SK-N-DZ (cell line): ENCODE results near the gene NOVA2.
A peak's percentile ranks its signal among the peaks of the same experiment; 100 is the strongest.
"Not testable (repeated sequence)": the region's sequence is repeated elsewhere in the genome, so short reads cannot be mapped to it uniquely, and the experiment has no call there.

ENCODE experiments used
- DNase-seq: peaks from one replicate; pipeline ENCODE4 v3.0.0-alpha.2; 2015; ENCODE audit warnings: low spot score
- small RNA-seq, 2 experiments: library from RNA; depleted of rRNA; stranded (forward); fragments of <200 nt; gene quantifications; one replicate each; pipeline ENCODE3, GENCODE V24; 2014

NOVA2 gene

GRCh38 chr19:45895983-45896599, 77.6 kb downstream of the NOVA2 start:
- not testable (repeated sequence) for DNase-seq

- DNase-seq = no peak
Measured at GRCh38 chr19:45895519-45895972, 78.1 kb downstream of the NOVA2 start.

DNA sequence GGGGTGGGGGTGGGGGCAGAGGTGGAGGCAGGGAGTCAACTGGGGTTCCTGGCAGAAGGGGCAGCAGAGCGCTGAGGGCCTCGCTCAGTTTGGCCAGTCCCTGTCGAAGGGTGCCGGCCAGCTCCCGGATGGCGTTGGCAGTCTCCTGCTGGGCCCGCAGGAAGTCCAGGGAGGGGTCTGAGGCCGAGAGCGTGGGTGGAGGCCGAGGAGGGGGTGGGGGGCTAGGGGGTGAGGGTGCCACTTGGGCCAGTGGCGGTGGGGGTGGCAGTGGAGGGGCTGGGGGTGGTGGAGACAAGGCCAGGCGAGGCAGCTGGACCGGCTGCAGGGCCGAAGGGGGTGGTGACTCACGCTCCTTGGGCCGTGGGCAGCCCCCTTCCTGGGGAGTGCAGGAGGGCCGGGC, 82.8 kb downstream of the NOVA2 start:
- no peak for DNase-seq

DNA sequence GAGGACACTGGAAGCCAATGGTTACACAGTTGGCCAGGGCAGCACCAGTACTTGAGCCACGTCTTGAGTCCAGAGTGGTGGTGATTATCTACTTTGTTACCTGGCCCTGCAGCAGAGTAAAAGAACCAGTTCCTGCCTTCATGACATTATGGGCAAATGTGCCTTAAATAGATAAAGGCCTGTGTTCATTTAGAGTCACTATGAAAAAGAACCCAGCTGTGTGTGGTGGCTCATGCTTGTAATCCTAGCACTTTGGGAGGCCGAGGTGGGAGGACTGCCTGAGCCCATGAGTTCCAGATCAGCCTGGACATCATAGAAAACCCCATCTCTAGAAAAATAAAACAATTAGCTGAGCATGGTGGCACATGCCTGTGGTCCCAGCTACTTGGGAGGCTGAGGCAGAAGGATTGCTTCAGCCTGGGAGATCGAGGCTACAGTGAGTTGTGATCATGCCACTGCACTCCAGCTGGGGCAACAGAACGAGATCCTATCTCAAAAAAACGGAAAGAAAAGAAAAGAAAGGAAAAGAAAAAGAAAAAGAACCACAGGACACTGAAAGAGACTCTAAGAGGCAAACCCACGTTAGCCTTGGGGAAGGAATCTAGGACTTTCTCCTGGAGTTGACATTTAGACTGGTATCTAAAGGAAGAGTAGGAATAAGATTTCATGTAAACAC, 84.3 kb downstream of the NOVA2 start:
- DNase-seq = no peak

DNA sequence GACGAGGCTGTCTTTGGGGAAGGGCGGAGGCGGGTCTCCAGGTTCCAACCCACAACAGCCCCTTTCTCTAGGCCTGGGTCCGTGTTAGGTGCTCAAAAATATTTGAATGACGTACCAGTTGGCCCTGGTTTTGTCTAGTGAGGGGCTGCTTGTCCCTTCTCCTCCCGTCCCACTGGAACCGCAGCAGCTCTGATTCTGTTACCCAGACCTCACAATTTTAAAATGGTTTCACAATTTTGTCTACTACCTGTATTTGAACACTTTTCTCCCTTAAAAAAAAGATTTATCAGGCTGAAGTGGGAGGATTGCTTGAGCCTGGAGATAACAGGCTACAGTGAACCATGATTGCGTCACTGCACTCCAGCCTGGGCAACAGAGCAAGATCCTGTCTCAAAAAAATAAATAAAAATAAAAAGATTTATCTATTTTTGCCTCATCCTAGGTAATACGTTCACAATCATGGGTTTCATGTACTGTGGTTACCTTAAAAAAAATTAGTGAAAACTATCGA, 86.4 kb downstream of the NOVA2 start:
- no peak for DNase-seq

GRCh38 chr19:45886427-45887199, 87.1 kb downstream of the NOVA2 start:
- DNase-seq = peak; percentile 83

DNA sequence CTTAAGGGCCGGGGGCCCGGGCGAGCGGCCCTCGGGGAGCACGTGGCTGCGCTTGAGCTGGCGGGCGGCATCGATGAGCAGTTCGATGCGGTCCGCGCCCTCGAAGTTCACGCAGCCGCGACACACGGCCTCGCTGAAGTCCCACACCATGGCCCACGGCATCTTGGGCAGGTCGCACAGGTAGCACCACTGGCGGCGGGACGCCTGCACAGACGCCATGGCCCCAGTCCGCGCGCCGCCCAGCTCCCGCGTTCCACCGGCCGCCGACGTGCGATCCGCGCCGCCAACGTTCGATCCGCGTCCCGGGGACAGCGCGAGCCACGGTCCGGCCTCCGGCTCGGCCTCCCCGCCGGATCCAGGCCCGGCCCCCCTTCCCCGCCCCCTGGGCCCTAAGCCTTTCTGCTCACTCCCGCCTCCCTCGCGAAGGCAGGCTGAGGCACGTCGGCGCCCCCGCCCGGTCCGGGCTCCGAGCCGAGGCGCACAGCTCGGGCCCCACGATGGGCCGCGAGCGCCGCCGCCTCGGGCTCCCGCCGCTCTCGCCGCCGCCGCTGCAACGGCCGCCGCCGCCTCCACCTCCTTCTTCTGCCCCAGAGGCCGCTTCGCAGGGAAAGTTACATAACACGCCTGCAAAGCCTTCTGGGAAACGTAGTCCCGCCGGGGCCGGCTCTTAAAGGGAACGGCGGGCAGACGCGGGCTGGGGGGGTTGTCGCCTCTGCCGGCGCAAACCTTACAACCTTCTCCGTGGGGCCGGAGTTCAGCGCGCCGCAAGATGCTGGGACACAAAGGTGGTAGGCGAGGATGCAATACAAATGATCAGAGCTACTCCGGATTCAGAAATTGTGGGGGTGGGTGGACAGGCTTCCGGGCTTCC, 87.9 kb downstream of the NOVA2 start, which contains the start of gene IRF2BP1:
TSS of gene IRF2BP1 (minus strand) at position 586 of the 871 bp plus-strand sequence. CDS start at position 219, 367 bp downstream.
- DNase-seq = peak; percentile 83

DNA sequence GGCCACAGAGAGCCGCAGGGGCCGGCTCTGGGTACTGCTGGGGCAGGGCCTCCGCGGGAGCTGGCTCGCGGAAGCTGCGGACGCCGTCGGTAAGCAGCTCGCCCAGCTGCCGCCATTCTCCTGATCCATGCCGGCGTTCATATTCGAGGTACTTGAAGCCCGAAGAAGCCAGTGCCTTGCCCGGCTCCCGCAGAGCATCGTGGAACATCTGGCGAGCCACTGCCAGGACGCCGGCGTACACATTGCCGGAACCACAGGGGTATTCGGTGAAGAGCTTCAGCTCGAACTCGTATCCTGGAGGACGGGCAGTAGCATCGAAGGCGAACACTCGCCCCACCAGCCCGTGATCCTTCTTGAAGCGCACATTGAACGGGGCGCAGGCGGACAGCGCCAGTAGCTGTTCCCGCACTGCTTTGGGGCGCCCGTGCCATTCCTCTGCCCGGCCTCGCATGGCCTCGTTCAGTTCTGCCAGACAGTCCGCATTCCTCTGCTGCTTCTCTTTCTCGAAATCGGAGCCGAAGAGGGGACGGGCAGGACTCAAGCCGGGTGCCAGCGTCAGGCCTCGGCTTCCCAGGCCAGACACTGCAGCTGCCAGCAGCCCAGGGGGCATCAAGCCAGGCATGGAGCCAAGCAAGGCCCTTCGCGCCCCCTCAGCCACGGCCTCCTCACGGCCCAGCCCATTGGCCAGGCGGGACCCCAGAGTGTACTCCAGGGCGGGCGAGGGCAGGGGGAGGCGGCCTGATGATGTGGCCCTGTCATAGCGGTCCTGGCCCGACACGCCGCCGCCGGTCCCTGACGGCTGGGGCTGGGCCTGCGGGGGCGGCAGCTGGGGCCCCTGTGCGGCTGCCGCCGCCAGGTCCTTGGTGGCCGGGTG, 88.7 kb downstream of the NOVA2 start:
- no peak for DNase-seq

DNA sequence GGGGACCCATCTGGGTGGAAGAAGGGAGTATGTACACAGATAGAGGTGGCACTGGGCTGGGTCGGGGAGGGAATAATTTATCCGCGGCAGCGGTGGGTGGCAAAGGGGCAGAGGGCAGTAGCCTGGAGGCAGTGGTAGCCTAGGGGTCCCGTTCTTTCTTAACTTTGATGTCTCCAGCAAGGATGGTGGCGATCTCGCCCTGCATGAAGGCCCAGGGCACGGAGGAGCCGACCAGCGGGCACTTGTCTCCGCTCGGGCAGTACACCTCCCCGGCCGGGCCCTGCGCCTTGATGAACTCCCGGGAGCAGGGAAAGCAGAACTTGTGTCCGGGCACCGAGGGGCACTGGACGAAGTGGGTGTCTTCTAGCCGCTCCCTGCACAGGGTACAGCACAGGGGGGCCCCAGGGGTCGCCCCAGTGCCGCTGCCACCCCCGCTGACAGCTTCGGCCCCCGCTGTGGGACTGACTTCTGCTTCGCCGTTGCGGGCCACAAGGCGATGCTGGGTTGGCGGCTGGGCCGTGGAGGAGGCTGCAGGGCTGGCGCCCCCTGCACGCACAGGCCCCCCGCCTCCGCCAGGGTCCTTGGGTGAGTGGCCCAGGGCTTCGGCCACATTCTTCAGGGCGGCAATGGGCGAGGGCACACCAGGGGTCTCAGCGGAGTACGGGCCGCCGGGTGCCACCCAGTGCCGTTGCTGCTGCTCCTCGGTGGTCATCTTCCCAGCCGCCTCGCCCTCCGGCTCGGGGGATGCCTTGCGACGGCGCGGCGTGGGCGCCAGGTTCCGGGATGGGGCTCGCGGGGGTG, 89.6 kb downstream of the NOVA2 start:
- DNase-seq = no peak

Small RNA genes lying within 50 kb of the gene (small RNA-seq; reads per million reads assigned to genes)
- 12.3 to 114 reads per million in 2 experiments for gene MIR769
